HepG2 (cell line): ENCODE measurements around the gene TIPRL. TPM values are rescaled to one million over a fixed set of nuclear protein-coding genes. Genes with fewer than 3 reads are reported as not detected.

Experiments used
- DMAP1 ChIP-seq: IDR thresholded peaks from 2 replicates; pipeline ENCODE4 v1.6.1; 2016
- GABPA ChIP-seq, 2 experiments: IDR thresholded peaks; 2 replicates each; pipeline ENCODE4 v1.6.1; 2011 to 2016; ENCODE audit warnings: low read depth in 2 of 2, low read length in 1 of 2, missing biosample characterization in 1 of 2, missing genetic modification characterization in 1 of 2
- HOXA7 ChIP-seq: sonication (generic); formaldehyde crosslinking; IDR thresholded peaks from 2 replicates; pipeline ENCODE4 v1.8.1; 2022; ENCODE audit warnings: mild to moderate bottlenecking, missing genetic modification reagents, moderate library complexity
- MEIS2 ChIP-seq: sonication (generic); formaldehyde crosslinking; IDR thresholded peaks from 2 replicates; pipeline ENCODE4 v1.9.0; 2021; ENCODE audit warnings: mild to moderate bottlenecking, missing genetic modification reagents
- MTA3 ChIP-seq: sonication (generic); formaldehyde crosslinking; IDR thresholded peaks from 2 replicates; pipeline ENCODE4 v1.4.0; 2020; ENCODE audit warnings: missing genetic modification reagents
- MTF2 ChIP-seq: sonication (generic); formaldehyde crosslinking; IDR thresholded peaks from 2 replicates; pipeline ENCODE4 v1.5.0; 2020; ENCODE audit warnings: missing genetic modification reagents, borderline replicate concordance
- NFIB ChIP-seq: sonication (generic); formaldehyde crosslinking; IDR thresholded peaks from 2 replicates; pipeline ENCODE4 v1.9.0; 2021; ENCODE audit warnings: missing genetic modification reagents, mild to moderate bottlenecking, borderline replicate concordance
- PTBP1 ChIP-seq: fragments of 200-400 bp; formaldehyde crosslinking; IDR thresholded peaks from 2 replicates; pipeline ENCODE4 v1.6.1; 2018; ENCODE audit warnings: low read length, low read depth; ENCODE audit not compliant: poor library complexity, severe bottlenecking
- RARA ChIP-seq: IDR thresholded peaks from 2 replicates; pipeline ENCODE4 v1.6.1; 2016; ENCODE audit warnings: missing genetic modification reagents, missing compliant biosample characterization
- RNF2 ChIP-seq: fragments of 450-650 bp; conservative IDR thresholded peaks from 2 replicates; pipeline ENCODE4 v1.6.1; 2016; ENCODE audit warnings: low read depth
- SATB2 ChIP-seq: sonication (generic); formaldehyde crosslinking; IDR thresholded peaks from 2 replicates; pipeline ENCODE4 v1.5.0; 2020; ENCODE audit warnings: missing genetic modification reagents
- SOX6 ChIP-seq, 2 experiments: fragments of 450-650 bp in 1 of 2; sonication (generic) in 1 of 2; formaldehyde crosslinking in 1 of 2; IDR thresholded peaks; 2 replicates each; pipeline versions ENCODE4 v1.4.0 to v1.6.1; 2017 to 2020; ENCODE audit warnings: antibody characterized with exemption in 1 of 2, mild to moderate bottlenecking in 1 of 2, missing genetic modification reagents in 1 of 2
- TBL1XR1 ChIP-seq: fragments of 150-350 bp; IDR thresholded peaks from 2 replicates; pipeline ENCODE4 v1.6.1; 2014; ENCODE audit warnings: borderline replicate concordance, low read length; ENCODE audit not compliant: partially characterized antibody
- TGIF2 ChIP-seq: IDR thresholded peaks from 2 replicates; pipeline ENCODE4 v1.6.1; 2016; ENCODE audit warnings: control low read depth, missing compliant biosample characterization
- TSC22D2 ChIP-seq: sonication (generic); formaldehyde crosslinking; IDR thresholded peaks from 2 replicates; pipeline ENCODE4 v1.5.1; 2020; ENCODE audit warnings: missing genetic modification reagents, mild to moderate bottlenecking, borderline replicate concordance
- YY1 ChIP-seq: IDR thresholded peaks from 2 replicates; pipeline ENCODE4 v1.6.1; 2011; ENCODE audit warnings: low read length, low read depth, moderate library complexity, mild to moderate bottlenecking; ENCODE audit not compliant: insufficient read depth, insufficient replicate concordance
- ZNF12 ChIP-seq: sonication (generic); formaldehyde crosslinking; IDR thresholded peaks from 2 replicates; pipeline ENCODE4 v1.5.0; 2020; ENCODE audit warnings: missing genetic modification reagents
- ZNF160 ChIP-seq: sonication (generic); formaldehyde crosslinking; IDR thresholded peaks from 2 replicates; pipeline ENCODE4 v1.8.0; 2022; ENCODE audit warnings: mild to moderate bottlenecking, inconsistent platforms, missing genetic modification reagents
- ZNF350 ChIP-seq: sonication (generic); formaldehyde crosslinking; IDR thresholded peaks from 2 replicates; pipeline ENCODE4 v1.4.0; 2020; ENCODE audit warnings: mild to moderate bottlenecking, low read depth, missing genetic modification reagents, borderline replicate concordance
- ZNF652 ChIP-seq: IDR thresholded peaks from 2 replicates; pipeline ENCODE4 v1.6.1; 2016; ENCODE audit warnings: low read depth, borderline replicate concordance
- ZNF788 ChIP-seq: sonication (generic); formaldehyde crosslinking; IDR thresholded peaks from 2 replicates; pipeline ENCODE4 v1.5.0; 2020; ENCODE audit warnings: mild to moderate bottlenecking, missing genetic modification reagents, borderline replicate concordance
- polyA plus RNA-seq, 8 experiments: library from polyadenylated mRNA; depleted of rRNA in 3 of 8; stranded (reverse) in 7 of 8; unstranded in 1 of 8; fragments of >200 nt; fragmentation: Illumina TruSeq in 4 of 8; extraction: Trizol in 4 of 8; gene quantifications; 2 replicates each; pipeline versions ENCODE4 v1.2.1 to v1.2.3, GENCODE V29; 2011 to 2016; ENCODE audit warnings: low read depth in 4 of 8, missing spikeins in 1 of 8, mixed read lengths in 1 of 8; ENCODE audit not compliant: insufficient read depth in 1 of 8
- total RNA-seq, 5 experiments: library from RNA; depleted of rRNA; stranded (reverse); fragments of >200 nt; fragmentation: Illumina TruSeq; extraction: Trizol; gene quantifications; 2 replicates each; pipeline ENCODE4 v1.2.3, GENCODE V29; 2016; ENCODE audit warnings: low read depth in 1 of 5
- TF ChIP-seq, protein P1 (sequence below): sonication (generic); formaldehyde crosslinking; IDR thresholded peaks from 2 replicates; pipeline ENCODE4 v1.9.0; 2021; ENCODE audit warnings: missing genetic modification reagents, mild to moderate bottlenecking, borderline replicate concordance
- TF ChIP-seq, protein P2 (sequence below): sonication (generic); formaldehyde crosslinking; IDR thresholded peaks from 2 replicates; pipeline ENCODE4 v1.5.0; 2020; ENCODE audit warnings: mild to moderate bottlenecking, missing genetic modification reagents, moderate library complexity

Gene TIPRL
- total and polyA plus RNA-seq, 2 of the 13 experiments (the other 11 are each of a cell fraction or from before 2014, with no cell fraction given): 10.1 to 22.8 TPM

DNA sequence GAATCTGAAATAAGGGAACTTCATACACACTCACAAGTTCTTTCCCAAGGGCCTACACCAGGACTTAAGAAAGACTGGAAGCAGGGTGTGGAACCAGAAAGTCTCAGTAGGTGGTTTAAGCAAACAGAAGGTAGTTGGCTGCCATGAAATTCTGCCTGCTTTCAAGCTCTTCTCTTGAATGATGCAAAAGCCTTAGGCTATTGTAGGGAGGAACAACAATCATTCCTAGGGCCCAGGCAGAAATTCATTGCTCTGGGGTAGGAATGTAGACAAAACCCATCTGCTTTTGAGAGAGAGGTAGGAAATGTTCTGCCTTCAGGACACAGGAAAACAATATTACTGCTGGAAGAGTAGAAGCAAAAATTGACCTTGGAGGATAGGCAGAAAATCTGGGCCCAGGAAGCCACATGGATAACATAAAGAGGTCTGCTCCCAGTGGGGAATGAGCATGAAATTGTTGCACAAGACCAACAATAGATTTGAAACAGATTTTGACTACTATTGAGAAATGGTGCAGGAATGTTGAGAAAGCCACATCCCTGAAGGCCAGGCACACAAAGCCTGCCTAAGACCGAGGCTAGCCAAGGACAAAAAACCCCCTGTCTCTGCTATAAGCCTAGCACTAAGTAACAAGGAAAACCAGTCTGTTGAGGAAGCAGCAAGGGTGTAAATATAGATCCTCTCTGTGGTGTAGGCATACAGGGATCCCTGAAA is 24.3 kb downstream of the TIPRL start (continued):
- TF ChIP-seq MTF2 (CRISPR knock-in tag) (no peak), NFIB (CRISPR knock-in tag) (no peak), RARA (no peak), MTA3 (CRISPR knock-in tag) (no peak), TSC22D2 (CRISPR knock-in tag) (no peak), YY1 (no peak), ZNF652 (CRISPR knock-in tag) (no peak), ZNF788 (CRISPR knock-in tag) (no peak), GABPA (IDR thresholded peaks at IDR 0.05; ENCODE audit: low read depth, low read length) (no peak), GABPA (CRISPR knock-in tag; IDR thresholded peaks at IDR 0.05; ENCODE audit: low read depth) (no peak), ZNF12 (CRISPR knock-in tag) (peak; percentile 82), TGIF2 (CRISPR knock-in tag) (no peak), RNF2 (no peak), PTBP1 (no peak), MEIS2 (CRISPR knock-in tag) (no peak), ZNF160 (CRISPR knock-in tag) (no peak), ZNF350 (no peak), HOXA7 (CRISPR knock-in tag) (no peak), SOX6 (IDR thresholded peaks at IDR 0.05) (no peak), SOX6 (CRISPR knock-in tag; IDR thresholded peaks at IDR 0.05) (peak; percentile 97), DMAP1 (no peak), SATB2 (CRISPR knock-in tag) (no peak), TBL1XR1 (no peak)
- TF ChIP-seq, protein P1, sequence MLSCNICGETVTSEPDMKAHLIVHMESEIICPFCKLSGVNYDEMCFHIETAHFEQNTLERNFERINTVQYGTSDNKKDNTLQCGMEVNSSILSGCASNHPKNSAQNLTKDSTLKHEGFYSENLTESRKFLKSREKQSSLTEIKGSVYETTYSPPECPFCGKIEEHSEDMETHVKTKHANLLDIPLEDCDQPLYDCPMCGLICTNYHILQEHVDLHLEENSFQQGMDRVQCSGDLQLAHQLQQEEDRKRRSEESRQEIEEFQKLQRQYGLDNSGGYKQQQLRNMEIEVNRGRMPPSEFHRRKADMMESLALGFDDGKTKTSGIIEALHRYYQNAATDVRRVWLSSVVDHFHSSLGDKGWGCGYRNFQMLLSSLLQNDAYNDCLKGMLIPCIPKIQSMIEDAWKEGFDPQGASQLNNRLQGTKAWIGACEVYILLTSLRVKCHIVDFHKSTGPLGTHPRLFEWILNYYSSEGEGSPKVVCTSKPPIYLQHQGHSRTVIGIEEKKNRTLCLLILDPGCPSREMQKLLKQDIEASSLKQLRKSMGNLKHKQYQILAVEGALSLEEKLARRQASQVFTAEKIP (CRISPR knock-in tag): no peak
- TF ChIP-seq, protein P2, sequence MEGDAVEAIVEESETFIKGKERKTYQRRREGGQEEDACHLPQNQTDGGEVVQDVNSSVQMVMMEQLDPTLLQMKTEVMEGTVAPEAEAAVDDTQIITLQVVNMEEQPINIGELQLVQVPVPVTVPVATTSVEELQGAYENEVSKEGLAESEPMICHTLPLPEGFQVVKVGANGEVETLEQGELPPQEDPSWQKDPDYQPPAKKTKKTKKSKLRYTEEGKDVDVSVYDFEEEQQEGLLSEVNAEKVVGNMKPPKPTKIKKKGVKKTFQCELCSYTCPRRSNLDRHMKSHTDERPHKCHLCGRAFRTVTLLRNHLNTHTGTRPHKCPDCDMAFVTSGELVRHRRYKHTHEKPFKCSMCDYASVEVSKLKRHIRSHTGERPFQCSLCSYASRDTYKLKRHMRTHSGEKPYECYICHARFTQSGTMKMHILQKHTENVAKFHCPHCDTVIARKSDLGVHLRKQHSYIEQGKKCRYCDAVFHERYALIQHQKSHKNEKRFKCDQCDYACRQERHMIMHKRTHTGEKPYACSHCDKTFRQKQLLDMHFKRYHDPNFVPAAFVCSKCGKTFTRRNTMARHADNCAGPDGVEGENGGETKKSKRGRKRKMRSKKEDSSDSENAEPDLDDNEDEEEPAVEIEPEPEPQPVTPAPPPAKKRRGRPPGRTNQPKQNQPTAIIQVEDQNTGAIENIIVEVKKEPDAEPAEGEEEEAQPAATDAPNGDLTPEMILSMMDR: no peak
